ENCODE data around the gene MEX3A.
"Not testable (repeated sequence)": the region's sequence is repeated elsewhere in the genome, so short reads cannot be mapped to it uniquely, and the experiment has no call there.

Gene MEX3A

GRCh38 chr1:156082309-156083091 is at the start of gene MEX3A:
Gene MEX3A (minus strand): TSS chr1:156082465. CDS start chr1:156081998, 467 bp downstream.
- DNase-seq (ENCODE audit: low read depth): peak; percentile 47

GRCh38 chr1:156130578-156130942 is 48.3 kb upstream of the MEX3A start:
- DNase-seq (ENCODE audit: low read depth): no peak

GRCh38 chr1:156129687-156130577 is 47.7 kb upstream of the MEX3A start:
- DNase-seq (ENCODE audit: low read depth): peak; percentile 69

- DNase-seq (ENCODE audit: low read depth): no peak
Measured at GRCh38 chr1:156128654-156129597, 46.7 kb upstream of the MEX3A start.

GRCh38 chr1:156128308-156128653 is 46.0 kb upstream of the MEX3A start:
- DNase-seq (ENCODE audit: low read depth): no peak

- no peak for DNase-seq (ENCODE audit: low read depth)
Measured at GRCh38 chr1:156126630-156127534, 44.6 kb upstream of the MEX3A start.

- no peak for DNase-seq (ENCODE audit: low read depth)
Measured at GRCh38 chr1:156126043-156126629, 43.9 kb upstream of the MEX3A start.

- not testable (repeated sequence) for DNase-seq (ENCODE audit: low read depth)
Measured at GRCh38 chr1:156125544-156125943, 43.3 kb upstream of the MEX3A start.

GRCh38 chr1:156124557-156125483 is 42.6 kb upstream of the MEX3A start:
- no peak for DNase-seq (ENCODE audit: low read depth)

GRCh38 chr1:156123356-156124196 is 41.3 kb upstream of the MEX3A start:
- no peak for DNase-seq (ENCODE audit: low read depth)

GRCh38 chr1:156122519-156123355 is 40.5 kb upstream of the MEX3A start:
- DNase-seq (ENCODE audit: low read depth): no peak

- no peak for DNase-seq (ENCODE audit: low read depth)
Measured at GRCh38 chr1:156122086-156122485, 39.8 kb upstream of the MEX3A start.

GRCh38 chr1:156121457-156121856 is 39.2 kb upstream of the MEX3A start:
- no peak for DNase-seq (ENCODE audit: low read depth)

- DNase-seq (ENCODE audit: low read depth): not testable (repeated sequence)
Measured at GRCh38 chr1:156121005-156121404, 38.7 kb upstream of the MEX3A start.

GRCh38 chr1:156120318-156120717 is 38.1 kb upstream of the MEX3A start:
- no peak for DNase-seq (ENCODE audit: low read depth)

GRCh38 chr1:156119503-156120209 is 37.4 kb upstream of the MEX3A start:
- DNase-seq (ENCODE audit: low read depth): no peak

Measured in stimulated activated CD8-positive, alpha-beta memory T cell treated with anti-CD3 and anti-CD28 coated beads, Interleukin-15, amount 100 ng/mL, for 24 hours (primary cell).